ENCODE results near the gene TRIAP1.

- TF ChIP-seq CTCF (conservative IDR thresholded peaks at IDR 0.05; ENCODE audit: low read length) (no peak), EZH2phosphoT487 (IDR thresholded peaks at IDR 0.05; ENCODE audit: borderline replicate concordance) (no peak)
Measured at GRCh38 chr12:120483621-120484020, 37.4 kb upstream of the TRIAP1 start.
